ENCODE results near the gene GFRA1.

Gene GFRA1

GRCh38 chr10:116240157-116240950, 32.7 kb downstream of the GFRA1 start:
- no peak for DNase-seq

GRCh38 chr10:116239229-116239628, 33.8 kb downstream of the GFRA1 start:
- DNase-seq, result no peak

GRCh38 chr10:116237970-116238369, 35.0 kb downstream of the GFRA1 start:
- no peak for DNase-seq

GRCh38 chr10:116237260-116237659, 35.7 kb downstream of the GFRA1 start:
- DNase-seq, result no peak

- DNase-seq, result no peak
Measured at GRCh38 chr10:116233230-116233629, 39.8 kb downstream of the GFRA1 start.

- DNase-seq, result no peak
Measured at GRCh38 chr10:116232613-116233012, 40.4 kb downstream of the GFRA1 start.

- no peak for DNase-seq
Measured at GRCh38 chr10:116226766-116227165, 46.2 kb downstream of the GFRA1 start.

- DNase-seq, result no peak
Measured at GRCh38 chr10:116226053-116226452, 47.0 kb downstream of the GFRA1 start.

- DNase-seq, result no peak
Measured at GRCh38 chr10:116223289-116223688, 49.7 kb downstream of the GFRA1 start.

- no peak for DNase-seq
Measured at GRCh38 chr10:116221053-116221452, 52.0 kb downstream of the GFRA1 start.

- DNase-seq, result no peak
Measured at GRCh38 chr10:116216676-116217075, 56.3 kb downstream of the GFRA1 start.

GRCh38 chr10:116215651-116216050, 57.4 kb downstream of the GFRA1 start:
- DNase-seq, result no peak

GRCh38 chr10:116211682-116212081, 61.3 kb downstream of the GFRA1 start:
- DNase-seq, result no peak

GRCh38 chr10:116210588-116211346, 62.2 kb downstream of the GFRA1 start:
- DNase-seq, result no peak

GRCh38 chr10:116209781-116210180, 63.2 kb downstream of the GFRA1 start:
- DNase-seq, result no peak

GRCh38 chr10:116208956-116209567, 63.9 kb downstream of the GFRA1 start:
- DNase-seq, result no peak

GRCh38 chr10:116207690-116208089, 65.3 kb downstream of the GFRA1 start:
- no peak for DNase-seq

GRCh38 chr10:116203661-116204060, 69.3 kb downstream of the GFRA1 start:
- DNase-seq, result no peak

GRCh38 chr10:116201670-116202430, 71.2 kb downstream of the GFRA1 start:
- DNase-seq, result no peak

GRCh38 chr10:116201011-116201410, 72.0 kb downstream of the GFRA1 start:
- no peak for DNase-seq

GRCh38 chr10:116198676-116199035, 74.3 kb downstream of the GFRA1 start:
- DNase-seq, result no peak

- DNase-seq, result no peak
Measured at GRCh38 chr10:116197946-116198675, 74.9 kb downstream of the GFRA1 start.
